GM12892 (cell line): ENCODE measurements around the gene TRPC4AP.

Source experiments
- POLR2A ChIP-seq: IDR thresholded peaks from 2 replicates; pipeline ENCODE4 v1.6.1; 2011; ENCODE audit warnings: low read depth, low read length, control low read depth
- TAF1 ChIP-seq: IDR thresholded peaks from 2 replicates; pipeline ENCODE4 v1.6.1; 2011; ENCODE audit warnings: low read depth, mild to moderate bottlenecking, control low read depth, low read length, borderline replicate concordance

GRCh38 chr20:35077872-35078271 is 14.7 kb downstream of the TRPC4AP start:
- TF ChIP-seq TAF1: no peak
- TF ChIP-seq POLR2A: no peak
